ENCODE results near the gene UAP1.

The UAP1 gene

GRCh38 chr1:162549001-162549400 is 12.5 kb upstream of the UAP1 start:
- H3K27me3 ChIP-seq (ENCODE audit: control insufficient read depth, insufficient read depth, low read length), result no peaks in the 10 kb centered on the region
- H3K27ac ChIP-seq (ENCODE audit: low read length), result no peak overlapping the region
- no peaks in the 10 kb centered on the region for H3K36me3 ChIP-seq (ENCODE audit: control insufficient read depth, low read depth, low read length)
- H3K4me1 ChIP-seq (ENCODE audit: control insufficient read depth, low read depth, low read length), result no peaks in the 10 kb centered on the region
- H3K4me3 ChIP-seq (ENCODE audit: low read length), result no peak overlapping the region
- no peaks in the 10 kb centered on the region for H3K9me3 ChIP-seq (ENCODE audit: control insufficient read depth, low read depth, low read length)
- H3K9ac ChIP-seq (ENCODE audit: low read length), result no peak overlapping the region

DNA sequence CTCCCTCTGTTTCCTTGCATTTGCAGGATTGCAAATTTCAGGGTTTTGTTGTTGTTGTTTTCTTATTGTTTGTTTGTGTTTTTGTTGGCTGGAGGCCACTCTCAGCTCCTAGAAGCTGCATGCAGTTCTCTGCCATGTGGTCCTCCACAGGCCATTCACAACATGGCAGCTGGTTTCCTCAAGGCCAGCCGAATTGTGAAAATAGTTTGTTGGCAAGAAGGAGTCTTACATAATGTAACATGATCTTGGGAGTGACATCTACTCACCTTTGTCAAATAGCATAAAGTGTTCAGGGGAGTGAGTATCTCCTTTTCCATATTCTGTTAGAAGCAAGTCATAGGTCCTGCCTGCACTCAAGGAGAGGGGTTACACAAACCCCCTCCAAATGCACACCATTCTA is 10.6 kb upstream of the UAP1 start:
- Histone ChIP-seq H3K4me1 (ENCODE audit: control insufficient read depth, low read depth, low read length) (no peaks in the 10 kb centered on the region), H3K27ac (ENCODE audit: low read length) (no peak overlapping the region), H3K36me3 (ENCODE audit: control insufficient read depth, low read depth, low read length) (no peaks in the 10 kb centered on the region), H3K4me3 (ENCODE audit: low read length) (no peak overlapping the region), H3K9ac (ENCODE audit: low read length) (no peak overlapping the region), H3K9me3 (ENCODE audit: control insufficient read depth, low read depth, low read length) (no peaks in the 10 kb centered on the region), H3K27me3 (ENCODE audit: control insufficient read depth, insufficient read depth, low read length) (no peaks in the 10 kb centered on the region)

- H3K36me3 ChIP-seq (ENCODE audit: control insufficient read depth, low read depth, low read length), result no peaks in the 10 kb centered on the region
- no peaks in the 10 kb centered on the region for H3K9me3 ChIP-seq (ENCODE audit: control insufficient read depth, low read depth, low read length)
- H3K4me3 ChIP-seq (ENCODE audit: low read length), result no peak overlapping the region
- H3K9ac ChIP-seq (ENCODE audit: low read length), result no peak overlapping the region
- no peak overlapping the region for H3K27ac ChIP-seq (ENCODE audit: low read length)
- no peaks in the 10 kb centered on the region for H3K27me3 ChIP-seq (ENCODE audit: control insufficient read depth, insufficient read depth, low read length)
- H3K4me1 ChIP-seq (ENCODE audit: control insufficient read depth, low read depth, low read length), result no peaks in the 10 kb centered on the region
Observed at GRCh38 chr1:162551969-162552683, 9.4 kb upstream of the UAP1 start.

DNA sequence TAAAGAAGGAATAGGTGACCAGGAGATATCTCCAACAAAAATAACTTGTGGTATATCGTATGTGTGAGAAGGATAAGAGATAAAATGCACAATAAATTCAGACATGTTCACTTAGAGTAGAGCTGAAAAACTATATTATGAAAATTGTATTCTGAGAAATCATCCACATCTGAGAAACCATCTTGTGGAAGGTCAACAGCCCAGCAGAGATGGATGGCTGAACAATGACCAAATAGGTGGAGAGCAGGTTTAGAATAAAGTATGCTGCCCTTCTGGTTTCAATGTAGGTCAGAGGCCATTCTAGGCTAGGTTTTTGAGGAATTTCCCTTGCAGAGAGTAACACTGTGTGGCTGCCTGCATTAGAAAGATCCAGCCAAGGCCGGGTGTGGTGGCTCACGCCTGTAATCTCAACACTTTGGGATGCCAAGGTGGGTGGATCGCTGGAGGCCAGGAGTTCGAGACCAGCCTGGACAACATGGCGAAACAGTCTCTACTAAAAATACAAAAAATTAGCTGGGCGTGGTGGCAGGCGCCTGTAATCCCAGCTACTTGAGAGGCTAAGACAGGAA is 8.8 kb upstream of the UAP1 start:
- H3K9ac ChIP-seq (ENCODE audit: low read length), result no peak overlapping the region
- H3K4me3 ChIP-seq (ENCODE audit: low read length), result no peak overlapping the region
- H3K27ac ChIP-seq (ENCODE audit: low read length), result no peak overlapping the region

DNA sequence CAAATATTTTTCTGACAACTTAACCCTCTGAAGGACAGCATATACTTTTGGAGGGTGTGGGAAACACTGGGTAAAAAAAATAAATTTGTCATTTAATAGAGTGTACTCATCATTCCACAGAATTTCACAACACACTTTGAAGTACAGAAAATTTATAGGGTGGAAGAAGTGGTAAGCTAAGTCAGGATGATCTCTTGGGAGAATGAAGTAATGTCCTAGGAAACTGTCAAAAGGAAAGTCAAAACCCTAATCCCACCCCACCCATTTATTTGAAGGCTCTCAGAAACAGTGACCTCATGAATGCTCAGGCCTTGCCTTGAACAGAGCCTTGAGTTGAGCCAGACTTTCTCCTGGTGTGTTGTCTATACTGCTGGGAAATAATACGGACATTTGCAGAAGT is 7.3 kb upstream of the UAP1 start:
- H3K4me3 ChIP-seq (ENCODE audit: low read length), result no peak overlapping the region
- H3K27ac ChIP-seq (ENCODE audit: low read length), result no peak overlapping the region
- H3K36me3 ChIP-seq (ENCODE audit: control insufficient read depth, low read depth, low read length), result no peaks in the 10 kb centered on the region
- no peaks in the 10 kb centered on the region for H3K27me3 ChIP-seq (ENCODE audit: control insufficient read depth, insufficient read depth, low read length)
- no peak overlapping the region for H3K9ac ChIP-seq (ENCODE audit: low read length)
- no peaks in the 10 kb centered on the region for H3K9me3 ChIP-seq (ENCODE audit: control insufficient read depth, low read depth, low read length)
- no peaks in the 10 kb centered on the region for H3K4me1 ChIP-seq (ENCODE audit: control insufficient read depth, low read depth, low read length)

More for the DNA sequence above, 8.8 kb upstream of the UAP1 start:
- Histone ChIP-seq H3K9me3 (ENCODE audit: control insufficient read depth, low read depth, low read length) (no peaks in the 10 kb centered on the region), H3K4me1 (ENCODE audit: control insufficient read depth, low read depth, low read length) (no peaks in the 10 kb centered on the region), H3K27me3 (ENCODE audit: control insufficient read depth, insufficient read depth, low read length) (no peaks in the 10 kb centered on the region), H3K36me3 (ENCODE audit: control insufficient read depth, low read depth, low read length) (no peaks in the 10 kb centered on the region)

DNA sequence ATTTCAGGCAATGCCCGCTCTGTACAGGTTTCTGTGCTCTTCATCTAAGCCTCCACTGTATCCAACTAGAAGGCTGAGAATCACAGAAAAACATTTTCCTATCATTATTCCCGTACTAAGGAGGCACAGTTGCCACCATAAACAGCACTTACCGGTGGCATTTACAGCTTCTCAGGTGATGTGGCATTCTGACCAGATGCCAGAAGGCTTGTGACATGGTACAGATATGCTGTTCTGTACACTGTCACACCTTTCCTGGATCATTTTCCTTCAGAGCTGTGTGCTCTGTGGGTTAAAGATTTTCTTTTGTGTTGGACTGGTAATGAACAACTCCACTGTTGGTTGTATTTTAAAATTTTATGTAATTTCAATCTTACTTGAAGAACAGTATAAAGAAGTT is 4.0 kb upstream of the UAP1 start:
- H3K9me3 ChIP-seq (ENCODE audit: control insufficient read depth, low read depth, low read length), result no peaks in the 10 kb centered on the region
- peaks cover 12% of the 10 kb centered on the region for H3K4me1 ChIP-seq (ENCODE audit: control insufficient read depth, low read depth, low read length)
- no peak overlapping the region for H3K4me3 ChIP-seq (ENCODE audit: low read length)
- H3K27me3 ChIP-seq (ENCODE audit: control insufficient read depth, insufficient read depth, low read length), result peaks cover 8% of the 10 kb centered on the region
- H3K9ac ChIP-seq (ENCODE audit: low read length), result no peak overlapping the region
- no peaks in the 10 kb centered on the region for H3K36me3 ChIP-seq (ENCODE audit: control insufficient read depth, low read depth, low read length)
- H3K27ac ChIP-seq (ENCODE audit: low read length), result no peak overlapping the region

DNA sequence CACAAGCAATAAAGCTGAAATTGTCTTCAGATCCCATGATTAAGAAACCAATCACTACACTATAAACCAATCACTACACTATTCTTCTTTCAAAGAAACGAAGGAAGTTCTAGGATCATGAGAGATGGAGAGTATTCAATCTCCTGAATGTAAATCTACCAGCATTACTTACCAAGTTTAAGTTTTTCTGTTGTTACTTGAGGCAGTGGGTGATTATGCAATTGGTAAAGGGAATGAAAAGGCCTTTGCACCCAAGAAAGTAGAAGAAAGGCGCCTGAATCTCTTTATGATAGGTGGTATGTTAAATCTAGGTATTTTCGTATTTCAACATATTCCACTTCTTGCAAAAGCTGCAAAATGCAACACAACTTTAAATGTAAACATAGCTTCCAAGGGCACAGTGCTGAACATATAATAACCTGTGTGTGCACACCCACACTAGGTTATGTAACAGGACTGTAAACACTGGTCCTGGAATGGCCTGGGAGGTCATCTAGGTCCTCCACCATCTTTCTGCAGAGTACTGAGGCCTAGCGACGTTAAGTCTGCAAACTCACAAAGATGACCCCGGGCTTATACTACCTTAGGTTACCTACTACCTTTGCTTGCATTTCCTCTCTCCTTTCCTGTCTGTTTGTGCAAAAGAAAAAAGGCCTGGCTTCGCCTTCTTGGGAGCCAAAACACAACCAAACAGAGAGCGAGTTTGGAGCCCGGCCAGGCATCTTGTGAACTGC is 1.1 kb upstream of the UAP1 start:
- Histone ChIP-seq H3K36me3 (ENCODE audit: control insufficient read depth, low read depth, low read length) (no peaks in the 10 kb centered on the region), H3K4me3 (ENCODE audit: low read length) (peak overlapping the region; percentile 78), H3K9ac (ENCODE audit: low read length) (peak overlapping the region; percentile 67), H3K4me1 (ENCODE audit: control insufficient read depth, low read depth, low read length) (peaks cover 13% of the 10 kb centered on the region), H3K9me3 (ENCODE audit: control insufficient read depth, low read depth, low read length) (no peaks in the 10 kb centered on the region), H3K27ac (ENCODE audit: low read length) (no peak overlapping the region), H3K27me3 (ENCODE audit: control insufficient read depth, insufficient read depth, low read length) (peaks cover 9% of the 10 kb centered on the region)

- Histone ChIP-seq H3K27ac (ENCODE audit: low read length) (no peak overlapping the region), H3K36me3 (ENCODE audit: control insufficient read depth, low read depth, low read length) (no peaks in the 10 kb centered on the region), H3K9ac (ENCODE audit: low read length) (peak overlapping the region; percentile 67), H3K27me3 (ENCODE audit: control insufficient read depth, insufficient read depth, low read length) (peaks cover 9% of the 10 kb centered on the region), H3K9me3 (ENCODE audit: control insufficient read depth, low read depth, low read length) (no peaks in the 10 kb centered on the region), H3K4me3 (ENCODE audit: low read length) (peak overlapping the region; percentile 78), H3K4me1 (ENCODE audit: control insufficient read depth, low read depth, low read length) (peaks cover 13% of the 10 kb centered on the region)
Observed at GRCh38 chr1:162561037-162561615, 396 bp upstream of the UAP1 start.

- Histone ChIP-seq H3K4me1 (ENCODE audit: control insufficient read depth, low read depth, low read length) (peaks cover 13% of the 10 kb centered on the region), H3K4me3 (ENCODE audit: low read length) (peak overlapping the region; percentile 78), H3K27ac (ENCODE audit: low read length) (no peak overlapping the region), H3K9me3 (ENCODE audit: control insufficient read depth, low read depth, low read length) (no peaks in the 10 kb centered on the region), H3K36me3 (ENCODE audit: control insufficient read depth, low read depth, low read length) (no peaks in the 10 kb centered on the region), H3K27me3 (ENCODE audit: control insufficient read depth, insufficient read depth, low read length) (peaks cover 9% of the 10 kb centered on the region), H3K9ac (ENCODE audit: low read length) (no peak overlapping the region)
Observed at GRCh38 chr1:162562470-162562828, 927 bp downstream of the UAP1 start.

DNA sequence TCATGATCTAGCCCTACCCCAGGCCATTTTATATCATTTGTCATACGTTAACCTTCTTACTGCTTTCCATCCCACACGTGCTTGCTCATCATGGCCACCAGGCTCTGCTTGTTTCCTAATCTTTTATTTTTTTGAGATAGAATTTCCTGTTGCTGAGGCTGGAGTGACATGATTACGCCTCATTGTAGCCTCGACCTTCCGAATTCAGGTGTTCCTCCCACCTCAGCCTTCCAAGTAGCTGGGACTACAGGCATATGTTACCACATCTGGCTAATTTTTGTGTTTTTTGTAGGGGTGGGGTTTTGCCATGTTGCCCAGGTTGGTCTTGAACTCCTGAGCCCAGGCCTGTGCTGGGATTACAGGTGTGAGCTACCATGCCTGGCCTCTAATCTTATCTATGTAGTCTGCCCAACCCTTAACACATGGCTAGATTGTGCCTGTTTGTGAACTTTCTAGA is 3.3 kb downstream of the UAP1 start:
- H3K4me3 ChIP-seq (ENCODE audit: low read length), result no peak overlapping the region
- no peak overlapping the region for H3K27ac ChIP-seq (ENCODE audit: low read length)
- H3K9ac ChIP-seq (ENCODE audit: low read length), result no peak overlapping the region

DNA sequence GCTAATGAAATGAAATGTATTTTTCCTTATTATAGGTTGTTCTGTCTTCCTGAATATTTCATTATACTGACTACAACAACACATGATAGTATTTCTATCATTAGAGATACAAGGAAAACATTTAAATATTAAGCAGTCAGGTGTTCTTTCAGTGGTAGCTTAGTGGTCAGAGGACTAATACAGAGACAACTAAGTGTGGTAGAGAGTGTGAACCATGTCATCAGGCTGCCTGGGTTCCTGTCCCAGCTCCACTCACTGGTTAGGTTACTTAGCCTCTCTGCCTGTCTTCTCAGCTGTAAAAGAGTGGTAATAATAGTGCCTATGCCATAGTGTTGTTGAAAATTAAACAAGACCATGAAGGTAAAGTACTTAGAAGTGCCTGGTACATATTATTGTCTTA is 3.9 kb downstream of the UAP1 start:
- H3K4me3 ChIP-seq (ENCODE audit: low read length), result no peak overlapping the region
- H3K36me3 ChIP-seq (ENCODE audit: control insufficient read depth, low read depth, low read length), result no peaks in the 10 kb centered on the region
- no peak overlapping the region for H3K9ac ChIP-seq (ENCODE audit: low read length)
- H3K27ac ChIP-seq (ENCODE audit: low read length), result no peak overlapping the region
- H3K27me3 ChIP-seq (ENCODE audit: control insufficient read depth, insufficient read depth, low read length), result peaks cover 9% of the 10 kb centered on the region
- H3K9me3 ChIP-seq (ENCODE audit: control insufficient read depth, low read depth, low read length), result no peaks in the 10 kb centered on the region
- H3K4me1 ChIP-seq (ENCODE audit: control insufficient read depth, low read depth, low read length), result peaks cover 9% of the 10 kb centered on the region

More for the DNA sequence above, 3.3 kb downstream of the UAP1 start:
- H3K27me3 ChIP-seq (ENCODE audit: control insufficient read depth, insufficient read depth, low read length), result peaks cover 9% of the 10 kb centered on the region
- no peaks in the 10 kb centered on the region for H3K36me3 ChIP-seq (ENCODE audit: control insufficient read depth, low read depth, low read length)
- no peaks in the 10 kb centered on the region for H3K9me3 ChIP-seq (ENCODE audit: control insufficient read depth, low read depth, low read length)
- H3K4me1 ChIP-seq (ENCODE audit: control insufficient read depth, low read depth, low read length), result peaks cover 13% of the 10 kb centered on the region
